IMR-90 (cell line): ENCODE measurements around the gene MYNN. TPM values are rescaled to one million over a fixed set of nuclear protein-coding genes. Genes with fewer than 3 reads are reported as not detected.

Source experiments
- ATAC-seq: fragments of 200-7000 bp; cut with Tn5 transposase; 2 replicates; pipeline ENCODE4 v1.9.1; 2020; ENCODE audit warnings: low read depth, mild to moderate bottlenecking, moderate library complexity
- BruUV-seq: library from RNA; stranded (reverse); fragments of 400-500 nt; replicated peaks from 2 replicates; lab custom pipeline; 2021; lab: Mats Ljungman, UMichigan
- CTCF ChIA-PET: fragments of 300-600 bp; formaldehyde crosslinking; extraction: SDS; loops from one replicate; lab custom pipeline; 2021; ENCODE audit warnings: antibody characterized with exemption; lab: Yijun Ruan, JAX
- POLR2A ChIA-PET: fragments of 300-600 bp; sonication (Branson Sonifier 250); formaldehyde crosslinking; loops from one replicate; lab custom pipeline; 2022; ENCODE audit warnings: antibody characterized with exemption; ENCODE audit not compliant: unreplicated experiment; lab: Charles Lee
- DNase-seq: peaks from one replicate; pipeline ENCODE4 v3.0.0; 2013
- H2AFZ ChIP-seq: replicated peaks from 2 replicates; pipeline ENCODE3; 2013; ENCODE audit warnings: low read length, mild to moderate bottlenecking; ENCODE audit not compliant: poor library complexity
- H2AK5ac ChIP-seq: 2 replicates; pipeline ENCODE4 v1.6.1; 2013; ENCODE audit warnings: low read depth, low read length, inconsistent platforms
- H2AK9ac ChIP-seq: replicated peaks from 2 replicates; pipeline ENCODE3; 2013; ENCODE audit warnings: mild to moderate bottlenecking, low read depth, low read length, moderate library complexity; ENCODE audit not compliant: poor library complexity
- H2BK120ac ChIP-seq: 2 replicates; pipeline ENCODE4 v1.6.1; 2013; ENCODE audit warnings: low read depth, low read length, inconsistent platforms
- H2BK15ac ChIP-seq: 3 replicates; pipeline ENCODE4 v1.6.1; 2013; ENCODE audit warnings: low read depth, low read length, inconsistent platforms
- H2BK20ac ChIP-seq: 2 replicates; pipeline ENCODE4 v1.6.1; 2013; ENCODE audit warnings: low read depth, mild to moderate bottlenecking, inconsistent platforms, low read length, moderate library complexity
- H2BK5ac ChIP-seq: 2 replicates; pipeline ENCODE4 v1.6.1; 2013; ENCODE audit warnings: mild to moderate bottlenecking, low read depth, low read length, inconsistent platforms; ENCODE audit not compliant: poor library complexity, severe bottlenecking
- H3K14ac ChIP-seq: replicated peaks from 2 replicates; pipeline ENCODE4 v1.6.1; 2013; ENCODE audit warnings: low read depth, low read length, inconsistent platforms
- H3K18ac ChIP-seq: 2 replicates; pipeline ENCODE4 v1.6.1; 2013; ENCODE audit warnings: low read depth, low read length, control low read depth
- H3K23ac ChIP-seq: 2 replicates; pipeline ENCODE4 v1.6.1; 2013; ENCODE audit warnings: low read depth, low read length, inconsistent platforms
- H3K27ac ChIP-seq: 2 replicates; pipeline ENCODE4 v1.5.1; 2013; ENCODE audit warnings: mild to moderate bottlenecking, control low read depth, low read length; ENCODE audit not compliant: insufficient read depth
- H3K27me3 ChIP-seq: 2 replicates; pipeline ENCODE4 v1.6.1; 2013; ENCODE audit warnings: low read length; ENCODE audit not compliant: control insufficient read depth, insufficient read depth
- H3K36me3 ChIP-seq: 2 replicates; pipeline ENCODE4 v1.6.1; 2013; ENCODE audit warnings: low read length, mixed read lengths; ENCODE audit not compliant: control insufficient read depth, insufficient read depth
- H3K4ac ChIP-seq: 2 replicates; pipeline ENCODE4 v1.6.1; 2013; ENCODE audit warnings: low read depth, low read length, inconsistent platforms
- H3K4me1 ChIP-seq: 2 replicates; pipeline ENCODE4 v1.6.1; 2013; ENCODE audit warnings: low read length, mixed read lengths; ENCODE audit not compliant: control insufficient read depth, insufficient read depth
- H3K4me2 ChIP-seq: 2 replicates; pipeline ENCODE4 v1.6.1; 2013; ENCODE audit warnings: low read depth, mild to moderate bottlenecking, control low read depth, low read length, moderate library complexity
- H3K4me3 ChIP-seq: 2 replicates; pipeline ENCODE4 v1.5.1; 2013; ENCODE audit warnings: low read depth, mild to moderate bottlenecking, control low read depth, low read length, moderate library complexity; ENCODE audit not compliant: insufficient read depth
- H3K56ac ChIP-seq: 2 replicates; pipeline ENCODE4 v1.6.1; 2013; ENCODE audit warnings: low read length, inconsistent platforms; ENCODE audit not compliant: insufficient read depth; ENCODE audit errors: extremely low read depth
- H3K79me1 ChIP-seq, 2 experiments: 2 replicates each; pipeline ENCODE4 v1.6.1; 2013; ENCODE audit warnings: low read length in 2 of 2, inconsistent platforms in 1 of 2, low read depth in 1 of 2
- H3K9ac ChIP-seq: 2 replicates; pipeline ENCODE4 v1.6.1; 2013; ENCODE audit warnings: low read depth, low read length, control low read depth
- H3K9me1 ChIP-seq: 2 replicates; pipeline ENCODE4 v1.6.1; 2013; ENCODE audit warnings: low read length, inconsistent platforms; ENCODE audit not compliant: insufficient read depth
- H3K9me3 ChIP-seq: 2 replicates; pipeline ENCODE4 v1.6.1; 2013; ENCODE audit warnings: low read length; ENCODE audit not compliant: control insufficient read depth, insufficient read depth
- H4K20me1 ChIP-seq: 2 replicates; pipeline ENCODE4 v1.6.1; 2013; ENCODE audit warnings: low read length, inconsistent platforms; ENCODE audit not compliant: insufficient read depth
- H4K5ac ChIP-seq: 2 replicates; pipeline ENCODE4 v1.6.1; 2013; ENCODE audit warnings: mild to moderate bottlenecking, low read depth, low read length, control low read depth
- H4K8ac ChIP-seq, 2 experiments: 2 replicates each; pipeline ENCODE4 v1.6.1; 2013; ENCODE audit warnings: low read depth in 2 of 2, low read length in 2 of 2, control low read depth in 1 of 2, inconsistent platforms in 1 of 2
- H4K91ac ChIP-seq: 2 replicates; pipeline ENCODE4 v1.6.1; 2013; ENCODE audit warnings: low read depth, low read length, inconsistent platforms; ENCODE audit not compliant: insufficient read depth
- BHLHE40 ChIP-seq: fragments of 150-350 bp; IDR thresholded peaks from 2 replicates; pipeline ENCODE4 v1.6.1; 2016; ENCODE audit warnings: mild to moderate bottlenecking, low read depth, low read length
- CHD1 ChIP-seq: IDR thresholded peaks from 2 replicates; pipeline ENCODE4 v1.6.1; 2012; ENCODE audit warnings: low read depth, low read length, improper control_type of control experiment
- MXI1 ChIP-seq: IDR thresholded peaks from 2 replicates; pipeline ENCODE4 v1.6.1; 2012; ENCODE audit warnings: low read depth, mild to moderate bottlenecking, low read length, moderate library complexity, borderline replicate concordance
- WGBS, 2 experiments: methylation state at CpG; one replicate each; pipeline versions ENCODE4 v1.1.5 to v1.1.7; 2013; ENCODE audit warnings: missing lambda C conversion rate in 2 of 2; ENCODE audit not compliant: insufficient read length in 1 of 2; ENCODE audit errors: extremely low coverage in 2 of 2; 5-methylcytosine and 5-hydroxymethylcytosine counted together
- dilution Hi-C: fragments of 300-500 bp; cut with HindIII; formaldehyde crosslinking; loops from one replicate; pipeline ENCODE4 v1.14.3; 2018; ENCODE audit warnings: low sequenced_read_pairs; ENCODE audit not compliant: unreplicated experiment
- in situ Hi-C: fragments of 300-500 bp; cut with MboI; formaldehyde crosslinking; loops from 3 replicates; pipeline ENCODE4 v1.14.3; 2019; ENCODE audit warnings: low sequenced_read_pairs, inconsistent platforms, mixed read lengths
- intact Hi-C: fragments of 100-400 bp; cut with micrococcal nuclease; formaldehyde crosslinking; loops from 2 replicates; pipeline ENCODE4 v1.10.0; 2022
- polyA plus RNA-seq, 3 experiments: library from polyadenylated mRNA; depleted of rRNA; stranded (reverse); fragments of >200 nt; gene quantifications; 2 replicates each; pipeline ENCODE4 v1.2.3, GENCODE V29; 2012; ENCODE audit warnings: low replicate concordance in 1 of 3
- total RNA-seq: library from RNA; depleted of rRNA; stranded (reverse); fragments of >200 nt; gene quantifications from 2 replicates; pipeline ENCODE4 v1.2.3, GENCODE V29; 2012

The MYNN gene
- total and polyA plus RNA-seq, 2 of the 4 experiments (the other 2 are of a cell fraction) = 11.8 to 26.9 TPM

- peak within 1 kb of the TSS; percentile 60; the same call in 1 of the 3 replicates for H2BK15ac ChIP-seq
- peak within 1 kb of the TSS; percentile 38 for H4K5ac ChIP-seq
- H3K36me3 ChIP-seq = no peaks in the 10 kb centered on the region
- H3K9me3 ChIP-seq = no peaks in the 10 kb centered on the region
- peak within 1 kb of the TSS; percentile 62 to 70; a peak in 3 of 4 replicates for H4K8ac ChIP-seq
- peaks cover 3% of the 10 kb centered on the region for H3K4me1 ChIP-seq
- H3K56ac ChIP-seq = peak within 1 kb of the TSS; percentile 38; the same call in 1 of the 2 replicates
- peak within 1 kb of the TSS; percentile 55 for H3K14ac ChIP-seq
- peak within 1 kb of the TSS; percentile 84 for H4K91ac ChIP-seq
- H3K27me3 ChIP-seq = no peaks in the 10 kb centered on the region
- no TSS peak for BruUV-seq
- peak within 1 kb of the TSS; percentile 39; the same call in 1 of the 2 replicates for H3K18ac ChIP-seq
- ChIA-PET CTCF (interaction anchor here (0.6 kb wide), 1 partner anchor 28 kb away, joined by 3 read pairs; no protein-coding TSS in a partner anchor), POLR2A (interaction anchor here (0.8 kb wide), 1 partner anchor 48 kb away, joined by 3 read pairs; no protein-coding TSS in a partner anchor)
- peak within 1 kb of the TSS; percentile 33 for H2BK120ac ChIP-seq
- H3K79me1 ChIP-seq = peaks cover 0 to 3% of the 10 kb centered on the region in 2 experiments; a peak in 1 of 4 replicates
- peak within 1 kb of the TSS; percentile 21; the same call in 1 of the 2 replicates for H2BK20ac ChIP-seq
- in situ Hi-C loops = no loop called here
- peak within 1 kb of the TSS; percentile 95 for H2AK9ac ChIP-seq
- H3K4me3 ChIP-seq = peak within 1 kb of the TSS; percentile 29
- peak within 1 kb of the TSS; percentile 99 for H2AFZ ChIP-seq
- DNase-seq (peak; percentile 63), ATAC-seq (peak; percentile 89)
- intact Hi-C loops = loop anchor here (5.0 kb wide), 1 partner anchor 35 kb away; no protein-coding TSS in a partner anchor
- no peaks in the 10 kb centered on the region for H4K20me1 ChIP-seq
- peak within 1 kb of the TSS; percentile 30 for H2BK5ac ChIP-seq
- H3K9ac ChIP-seq = peak within 1 kb of the TSS; percentile 53
- dilution Hi-C loops = no loop called here
- H3K9me1 ChIP-seq = peaks cover 9% of the 10 kb centered on the region
- peak within 1 kb of the TSS; percentile 80 for H3K23ac ChIP-seq
- H2AK5ac ChIP-seq = peak within 1 kb of the TSS; percentile 43; the same call in 1 of the 2 replicates
- 5% methylated on average over 37 of the region's 56 CpGs; no CpG with 5 or more reads in 1 of the 2 experiments for WGBS, 2 experiments
- H3K27ac ChIP-seq = peak within 1 kb of the TSS; percentile 52
- H3K4me2 ChIP-seq = peak within 1 kb of the TSS; percentile 89
- H3K4ac ChIP-seq = peak within 1 kb of the TSS; percentile 63
- 0 out of 2 replicates have a peak, but pooled peaks have one; percentile 26 for TF ChIP-seq BHLHE40
- TF ChIP-seq CHD1 = no peak
- peak; percentile 91 for TF ChIP-seq MXI1
Measured at GRCh38 chr3:169812332-169813235, 39.4 kb downstream of the MYNN start, which contains the start of the genes LRRC34 and LRRIQ4. Gene LRRC34, minus strand, starts transcription at chr3:169812904. Its CDS starts 356 bp downstream, at chr3:169812548. Gene LRRIQ4, plus strand, starts transcription at chr3:169812870. Its CDS starts 9,052 bp downstream, at chr3:169821922.
